ENCODE data around the gene PALD1. TPM values are rescaled to one million over a fixed set of nuclear protein-coding genes. Genes with fewer than 3 reads are reported as not detected.

Gene PALD1
- 19.8 TPM for total RNA-seq

GRCh38 chr10:70478191-70479164 is at the start of gene PALD1:
PALD1 (plus strand) TSS chr10:70478767; CDS start chr10:70525952, 47,185 bp downstream.
- DNase-seq = peak; percentile 93

- DNase-seq = peak; percentile 76
These were observed 47.8 kb upstream of the PALD1 start for GRCh38 chr10:70430493-70431445.

- peak; percentile 72 for DNase-seq
These were observed 46.5 kb upstream of the PALD1 start for GRCh38 chr10:70432101-70432500.

GRCh38 chr10:70432561-70433263 is 45.9 kb upstream of the PALD1 start:
- no peak for DNase-seq

GRCh38 chr10:70433581-70434280 is 44.8 kb upstream of the PALD1 start:
- no peak for DNase-seq

GRCh38 chr10:70435241-70436085 is 43.1 kb upstream of the PALD1 start:
- DNase-seq = peak; percentile 46

- no peak for DNase-seq
These were observed 40.8 kb upstream of the PALD1 start for GRCh38 chr10:70437721-70438120.

GRCh38 chr10:70440296-70441160 is 38.0 kb upstream of the PALD1 start:
- no peak for DNase-seq

- no peak for DNase-seq
These were observed 37.2 kb upstream of the PALD1 start, which contains the start of gene NODAL for GRCh38 chr10:70441161-70441894. NODAL (minus strand) TSS chr10:70441681; CDS start chr10:70441667, 14 bp downstream.

- no peak for DNase-seq
These were observed 36.7 kb upstream of the PALD1 start for GRCh38 chr10:70441895-70442309.

GRCh38 chr10:70442332-70442988 is 36.1 kb upstream of the PALD1 start:
- DNase-seq = no peak

GRCh38 chr10:70444744-70445143 is 33.8 kb upstream of the PALD1 start:
- no peak for DNase-seq

- DNase-seq = peak; percentile 92
These were observed 32.6 kb upstream of the PALD1 start for GRCh38 chr10:70445718-70446657.

GRCh38 chr10:70448236-70448635 is 30.3 kb upstream of the PALD1 start:
- DNase-seq = peak; percentile 55

GRCh38 chr10:70455213-70455630 is 23.3 kb upstream of the PALD1 start:
- DNase-seq = no peak

- DNase-seq = no peak
These were observed 22.4 kb upstream of the PALD1 start for GRCh38 chr10:70456164-70456563.

Data from tongue (tissue), 2 donors.